Measurements from ENCODE around the gene EED.
"Not testable (repeated sequence)": the region's sequence is repeated elsewhere in the genome, so short reads cannot be mapped to it uniquely, and the experiment has no call there.

The EED gene

GRCh38 chr11:86277741-86278140 is 33.2 kb downstream of the EED start:
- H3K36me3 Mint-ChIP-seq (ENCODE audit: low read depth) = peaks cover 65% of the 10 kb centered on the region
- no peaks in the 10 kb centered on the region for H3K9me3 Mint-ChIP-seq
- H3K27me3 Mint-ChIP-seq (ENCODE audit: low read depth) = no peaks in the 10 kb centered on the region
- H3K4me1 Mint-ChIP-seq (ENCODE audit: low read depth) = peaks cover 20% of the 10 kb centered on the region
- H3K4me3 Mint-ChIP-seq = no peak overlapping the region
- H3K27ac Mint-ChIP-seq = no peak overlapping the region
- DNase-seq (ENCODE audit: low spot score) = no peak

DNA sequence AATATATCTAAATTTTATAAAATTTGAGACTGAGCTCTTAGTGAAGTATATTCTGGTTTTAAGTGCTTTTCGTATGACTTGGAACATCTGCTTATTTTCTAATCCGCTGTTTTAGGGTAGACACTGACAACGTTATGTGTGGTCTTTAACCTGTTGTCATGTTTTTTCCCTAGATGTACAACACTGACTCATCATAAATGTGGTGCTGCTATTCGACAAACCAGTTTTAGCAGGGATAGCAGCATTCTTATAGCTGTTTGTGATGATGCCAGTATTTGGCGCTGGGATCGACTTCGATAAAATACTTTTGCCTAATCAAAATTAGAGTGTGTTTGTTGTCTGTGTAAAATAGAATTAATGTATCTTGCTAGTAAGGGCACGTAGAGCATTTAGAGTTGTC is 33.7 kb downstream of the EED start:
- H3K4me3 Mint-ChIP-seq = no peak overlapping the region
- DNase-seq (ENCODE audit: low spot score) = no peak
- H3K27me3 Mint-ChIP-seq (ENCODE audit: low read depth) = no peaks in the 10 kb centered on the region
- peaks cover 64% of the 10 kb centered on the region for H3K36me3 Mint-ChIP-seq (ENCODE audit: low read depth)
- no peak overlapping the region for H3K27ac Mint-ChIP-seq
- H3K9me3 Mint-ChIP-seq = no peaks in the 10 kb centered on the region
- H3K4me1 Mint-ChIP-seq (ENCODE audit: low read depth) = peaks cover 19% of the 10 kb centered on the region

DNA sequence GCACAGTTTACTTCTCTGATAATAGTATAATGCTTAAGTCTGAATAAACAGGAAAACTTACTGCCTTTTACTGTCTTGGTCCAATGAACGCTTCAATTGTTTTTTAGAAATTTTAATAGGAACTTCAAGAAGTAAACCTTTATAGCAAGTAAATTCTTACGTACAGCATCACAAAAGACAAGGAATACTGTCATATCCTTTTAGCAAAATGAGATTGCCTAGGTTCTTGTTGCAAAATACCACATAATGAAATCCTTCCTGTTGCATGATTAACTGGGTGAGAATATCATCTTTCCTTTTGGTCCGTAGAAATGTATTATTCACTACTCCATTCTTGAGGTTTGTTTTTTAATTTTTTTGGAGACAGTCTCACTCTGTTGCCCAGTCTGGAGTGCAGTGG is 35.2 kb downstream of the EED start:
- H3K4me1 Mint-ChIP-seq (ENCODE audit: low read depth) = peaks cover 16% of the 10 kb centered on the region
- H3K27ac Mint-ChIP-seq = no peak overlapping the region
- H3K9me3 Mint-ChIP-seq = no peaks in the 10 kb centered on the region
- no peaks in the 10 kb centered on the region for H3K27me3 Mint-ChIP-seq (ENCODE audit: low read depth)
- peaks cover 63% of the 10 kb centered on the region for H3K36me3 Mint-ChIP-seq (ENCODE audit: low read depth)
- DNase-seq (ENCODE audit: low spot score) = no peak
- no peak overlapping the region for H3K4me3 Mint-ChIP-seq

DNA sequence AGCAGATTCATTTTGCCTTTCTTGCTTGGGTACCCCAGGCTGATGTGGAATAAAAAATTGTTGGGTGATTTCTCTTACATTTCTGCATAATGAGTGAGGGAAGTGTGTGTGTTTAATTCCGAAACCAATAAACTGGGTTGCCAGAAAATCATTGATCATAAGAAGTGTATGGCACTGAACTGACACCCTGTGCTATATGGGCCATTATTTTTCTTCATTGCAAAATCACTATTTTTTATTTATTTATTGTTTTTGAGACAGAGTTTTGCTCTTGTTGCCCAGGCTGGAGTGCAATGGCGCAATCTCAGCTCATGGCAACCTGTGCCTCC is 42.9 kb downstream of the EED start:
- Mint-ChIP-seq H3K4me1 (ENCODE audit: low read depth) (peaks cover 34% of the 10 kb centered on the region), H3K27ac (peak overlapping the region; percentile 39), H3K4me3 (peak overlapping the region; percentile 32), H3K27me3 (ENCODE audit: low read depth) (no peaks in the 10 kb centered on the region), H3K36me3 (ENCODE audit: low read depth) (peaks cover 14% of the 10 kb centered on the region), H3K9me3 (no peaks in the 10 kb centered on the region)
- no peak for DNase-seq (ENCODE audit: low spot score)

DNA sequence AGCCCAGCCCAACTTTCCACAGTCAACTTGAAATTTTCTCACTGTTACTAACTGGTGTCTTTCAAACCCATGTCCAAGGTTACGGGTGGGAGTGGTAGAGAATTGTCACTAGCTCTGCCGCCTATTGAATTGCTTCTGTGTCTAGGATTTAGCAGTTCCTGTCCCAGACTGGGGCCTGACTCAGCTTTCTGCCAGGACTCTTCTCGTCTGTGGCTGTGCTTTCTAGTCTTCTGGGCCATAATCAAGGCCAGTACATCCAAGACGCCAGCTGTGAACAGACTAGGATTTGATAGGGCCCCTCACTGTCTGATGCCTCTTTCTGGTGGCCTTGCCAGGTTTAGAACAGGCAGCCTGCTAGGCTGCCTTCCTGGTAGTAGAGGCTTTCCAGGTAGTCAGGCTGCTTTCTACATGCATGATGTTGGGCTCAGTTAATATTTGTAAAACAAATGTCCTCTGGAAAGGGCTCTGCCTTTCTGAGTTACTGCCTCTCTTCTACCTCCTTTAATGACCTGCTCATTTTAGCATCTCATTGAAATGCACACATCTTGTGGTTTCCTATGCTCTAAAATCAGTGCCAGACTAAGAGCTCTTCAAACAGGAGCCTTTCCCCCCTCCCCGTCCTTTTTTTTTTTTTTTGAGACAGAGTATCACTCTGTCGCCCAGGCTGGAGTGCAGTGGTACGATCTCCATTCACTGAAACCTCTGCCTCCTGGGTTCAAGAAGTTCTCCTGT is 44.4 kb downstream of the EED start:
- Mint-ChIP-seq H3K27ac (no peak overlapping the region), H3K4me1 (ENCODE audit: low read depth) (peaks cover 37% of the 10 kb centered on the region), H3K27me3 (ENCODE audit: low read depth) (no peaks in the 10 kb centered on the region), H3K4me3 (no peak overlapping the region), H3K36me3 (ENCODE audit: low read depth) (peaks cover 5% of the 10 kb centered on the region), H3K9me3 (no peaks in the 10 kb centered on the region)
- DNase-seq (ENCODE audit: low spot score) = peak; percentile 29

GRCh38 chr11:86289508-86290280 is 45.1 kb downstream of the EED start:
- not testable (repeated sequence) for DNase-seq (ENCODE audit: low spot score); H3K36me3 Mint-ChIP-seq (ENCODE audit: low read depth); H3K27ac Mint-ChIP-seq; H3K9me3 Mint-ChIP-seq; H3K4me3 Mint-ChIP-seq; H3K27me3 Mint-ChIP-seq (ENCODE audit: low read depth)
- peaks cover 40% of the 10 kb centered on the region for H3K4me1 Mint-ChIP-seq (ENCODE audit: low read depth)

DNA sequence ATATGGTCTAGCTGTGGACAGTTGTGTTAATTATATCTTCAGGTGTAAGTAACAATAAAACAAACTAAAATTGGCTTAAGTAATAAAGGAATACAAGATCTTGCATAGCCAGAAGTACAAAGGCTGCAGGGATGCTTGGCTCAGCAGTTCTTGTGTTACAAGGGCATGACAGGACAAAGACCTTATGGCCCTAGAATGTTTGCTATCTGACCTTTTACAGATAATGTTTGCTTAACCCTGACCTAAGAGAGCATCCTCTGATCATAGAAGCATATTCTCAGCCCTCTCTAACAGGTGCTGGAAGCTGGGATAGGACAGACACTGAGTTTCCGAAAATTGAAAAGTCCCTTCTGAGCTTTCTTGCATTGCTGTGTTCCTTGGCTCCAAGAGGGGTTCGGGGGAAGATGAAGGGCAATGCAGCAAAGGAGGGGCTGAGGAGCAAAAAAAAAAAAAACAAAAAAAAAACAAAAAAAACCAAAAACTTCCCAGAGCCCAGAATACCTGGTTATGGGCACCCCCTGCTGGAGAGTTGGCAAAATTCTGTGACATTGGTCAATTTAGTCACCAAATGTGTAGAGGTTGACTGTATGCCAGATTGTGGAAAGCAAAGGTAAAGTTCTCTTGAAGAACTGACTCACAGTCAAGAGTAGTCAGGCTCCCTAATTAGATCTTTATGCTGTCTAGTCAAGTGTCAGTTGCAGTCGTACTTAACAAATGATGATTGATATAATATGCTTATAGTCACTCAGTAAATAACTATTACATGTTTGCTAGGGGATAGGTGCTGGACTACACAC is 47.1 kb downstream of the EED start:
- DNase-seq (ENCODE audit: low spot score) = peak; percentile 56
- H3K27ac Mint-ChIP-seq = peak overlapping the region; percentile 24
- H3K4me3 Mint-ChIP-seq = no peak overlapping the region

DNA sequence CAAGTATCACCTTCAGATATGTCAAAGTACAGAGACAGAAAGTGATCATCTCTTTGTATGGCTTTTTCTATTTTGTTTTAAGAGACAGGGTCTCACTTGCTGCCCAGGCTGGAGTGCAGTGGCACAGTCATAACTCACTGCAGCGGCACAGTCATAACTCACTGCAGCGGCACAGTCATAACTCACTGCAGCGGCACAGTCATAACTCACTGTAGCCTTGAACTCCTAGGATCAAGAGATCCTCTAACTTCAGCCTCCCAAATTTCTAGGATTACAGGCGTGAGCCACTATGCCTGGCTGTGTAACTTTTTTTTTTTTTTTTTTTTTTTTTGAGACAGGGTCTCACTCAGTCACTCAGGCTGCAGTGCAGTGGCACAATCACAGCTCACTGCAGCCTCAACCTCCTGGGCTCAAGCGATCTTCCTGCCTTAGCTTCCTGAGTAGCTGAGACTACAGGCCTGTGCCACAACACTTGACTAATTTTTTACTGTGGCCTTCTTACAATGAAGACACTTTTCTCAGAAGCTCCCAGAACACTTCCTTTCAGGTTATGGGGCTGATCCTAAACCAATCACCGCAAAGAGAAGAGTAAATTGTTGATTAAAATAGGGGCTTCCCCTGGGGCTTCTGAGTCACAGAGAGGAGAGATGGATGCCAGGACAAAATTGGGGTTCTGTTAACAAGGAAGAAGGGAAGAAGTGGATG is 48.5 kb downstream of the EED start:
- Mint-ChIP-seq H3K27ac (peak overlapping the region; percentile 39), H3K9me3 (no peaks in the 10 kb centered on the region), H3K4me3 (no peak overlapping the region), H3K4me1 (ENCODE audit: low read depth) (peaks cover 28% of the 10 kb centered on the region), H3K27me3 (ENCODE audit: low read depth) (no peaks in the 10 kb centered on the region), H3K36me3 (ENCODE audit: low read depth) (no peaks in the 10 kb centered on the region)
- peak; percentile 65 for DNase-seq (ENCODE audit: low spot score)

More for the DNA sequence above, 47.1 kb downstream of the EED start:
- Mint-ChIP-seq H3K27me3 (ENCODE audit: low read depth) (no peaks in the 10 kb centered on the region), H3K36me3 (ENCODE audit: low read depth) (no peaks in the 10 kb centered on the region), H3K4me1 (ENCODE audit: low read depth) (peaks cover 34% of the 10 kb centered on the region), H3K9me3 (no peaks in the 10 kb centered on the region)

DNA sequence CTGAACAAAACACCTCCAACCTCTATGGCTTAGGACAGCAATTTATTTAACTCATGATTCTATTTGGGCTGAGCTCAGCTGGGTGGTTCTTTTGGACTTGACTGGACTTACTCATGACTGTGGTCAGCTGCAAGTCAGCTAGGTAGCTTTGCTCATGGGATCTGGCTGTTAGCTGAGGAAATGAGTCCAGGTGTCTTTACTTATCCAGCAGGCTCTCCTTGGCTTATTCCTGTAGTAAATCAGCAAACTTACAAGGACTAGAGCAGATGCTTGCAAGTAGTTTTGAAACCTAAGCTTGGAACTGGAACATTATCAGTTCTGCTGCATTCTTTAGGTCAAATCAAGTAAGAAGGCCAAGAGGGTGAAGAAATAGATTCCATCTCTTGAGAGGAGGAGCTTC is 49.5 kb downstream of the EED start:
- H3K4me1 Mint-ChIP-seq (ENCODE audit: low read depth) = peaks cover 20% of the 10 kb centered on the region
- H3K9me3 Mint-ChIP-seq = no peaks in the 10 kb centered on the region
- no peak overlapping the region for H3K27ac Mint-ChIP-seq

GRCh38 chr11:86301742-86302091 is 57.2 kb downstream of the EED start:
- H3K9me3 Mint-ChIP-seq = no peaks in the 10 kb centered on the region
- peak overlapping the region; percentile 100 for H3K4me3 Mint-ChIP-seq
- no peak for DNase-seq (ENCODE audit: low spot score)
- peak overlapping the region; percentile 95 for H3K27ac Mint-ChIP-seq
- H3K36me3 Mint-ChIP-seq (ENCODE audit: low read depth) = peaks cover 17% of the 10 kb centered on the region
- peaks cover 5% of the 10 kb centered on the region for H3K27me3 Mint-ChIP-seq (ENCODE audit: low read depth)
- peaks cover 26% of the 10 kb centered on the region for H3K4me1 Mint-ChIP-seq (ENCODE audit: low read depth)

More for the DNA sequence above, 49.5 kb downstream of the EED start:
- H3K4me3 Mint-ChIP-seq = no peak overlapping the region
- DNase-seq (ENCODE audit: low spot score) = no peak
- peaks cover under 1% of the 10 kb centered on the region for H3K27me3 Mint-ChIP-seq (ENCODE audit: low read depth)
- H3K36me3 Mint-ChIP-seq (ENCODE audit: low read depth) = no peaks in the 10 kb centered on the region

GRCh38 chr11:86302092-86302793 is 57.7 kb downstream of the EED start, which contains the start of gene HIKESHI:
Gene HIKESHI, plus strand, starts transcription at chr11:86302240. Its CDS starts 209 bp downstream, at chr11:86302449.
- peak within 1 kb of the TSS; percentile 100 for H3K4me3 Mint-ChIP-seq
- H3K4me1 Mint-ChIP-seq (ENCODE audit: low read depth) = peaks cover 26% of the 10 kb centered on the region
- H3K27ac Mint-ChIP-seq = peak within 1 kb of the TSS; percentile 95
- peaks cover 5% of the 10 kb centered on the region for H3K27me3 Mint-ChIP-seq (ENCODE audit: low read depth)
- peak; percentile 87 for DNase-seq (ENCODE audit: low spot score)
- no peaks in the 10 kb centered on the region for H3K9me3 Mint-ChIP-seq
- H3K36me3 Mint-ChIP-seq (ENCODE audit: low read depth) = peaks cover 17% of the 10 kb centered on the region

GRCh38 chr11:86303257-86303656 is 58.7 kb downstream of the EED start:
- H3K4me3 Mint-ChIP-seq = peak overlapping the region; percentile 100
- H3K27ac Mint-ChIP-seq = peak overlapping the region; percentile 6
- peaks cover 26% of the 10 kb centered on the region for H3K4me1 Mint-ChIP-seq (ENCODE audit: low read depth)
- peaks cover 5% of the 10 kb centered on the region for H3K27me3 Mint-ChIP-seq (ENCODE audit: low read depth)
- no peak for DNase-seq (ENCODE audit: low spot score)
- peaks cover 17% of the 10 kb centered on the region for H3K36me3 Mint-ChIP-seq (ENCODE audit: low read depth)
- H3K9me3 Mint-ChIP-seq = no peaks in the 10 kb centered on the region

- H3K27me3 Mint-ChIP-seq (ENCODE audit: low read depth); DNase-seq (ENCODE audit: low spot score); H3K4me1 Mint-ChIP-seq (ENCODE audit: low read depth); H3K4me3 Mint-ChIP-seq; H3K9me3 Mint-ChIP-seq; H3K27ac Mint-ChIP-seq: not testable (repeated sequence)
- H3K36me3 Mint-ChIP-seq (ENCODE audit: low read depth) = peaks cover 49% of the 10 kb centered on the region
These were observed 64.2 kb downstream of the EED start for GRCh38 chr11:86308710-86309109.
